Naive thymus-derived CD8-positive, alpha-beta T cell (primary cell): ENCODE data around the gene SUGT1. TPM values are rescaled to one million over a fixed set of nuclear protein-coding genes. Genes with fewer than 3 reads are reported as not detected.
"Not testable (repeated sequence)": the region's sequence is repeated elsewhere in the genome, so short reads cannot be mapped to it uniquely, and the experiment has no call there.

Experiments
- ATAC-seq, 2 donors: fragments of 150-1000 bp; cut with Tn5 transposase in 1 of 2; sonication (Bioruptor Pico), chemical (Tn5 transposase) in 1 of 2; 1 replicate in 1 of 2; 2 replicates in 1 of 2; pipeline ENCODE4 v1.10.0; 2021; ENCODE audit warnings: mild to moderate bottlenecking in 2 of 2, moderate library complexity in 2 of 2
- POLR2A ChIA-PET: fragments of 350-600 bp; sonication (Branson Sonifier 250); formaldehyde crosslinking; loops from one replicate; lab custom pipeline; 2021; ENCODE audit warnings: antibody characterized with exemption; lab: Charles Lee
- DNase-seq, 10 donors: peaks; one replicate each; pipeline versions ENCODE4 v3.0.0 to v3.0.0-alpha.2; 2020 to 2022
- H3K27ac Mint-ChIP-seq, 10 donors: one replicate each; pipeline ENCODE4 v1.8.0; 2020 to 2022; ENCODE audit warnings: mild to moderate bottlenecking in 10 of 10, mixed read lengths in 10 of 10, moderate library complexity in 4 of 10, inconsistent platforms in 1 of 10
- H3K27me3 Mint-ChIP-seq, 5 donors: one replicate each; pipeline ENCODE4 v1.8.0; 2021 to 2022; ENCODE audit warnings: mixed read lengths in 5 of 5
- H3K36me3 Mint-ChIP-seq, 3 donors: one replicate each; pipeline ENCODE4 v1.8.0; 2020 to 2022; ENCODE audit warnings: mixed read lengths in 3 of 3, mild to moderate bottlenecking in 2 of 3, inconsistent platforms in 1 of 3
- H3K4me1 Mint-ChIP-seq, 4 donors: one replicate each; pipeline ENCODE4 v1.8.0; 2021 to 2022; ENCODE audit warnings: mixed read lengths in 4 of 4
- H3K4me3 Mint-ChIP-seq, 10 donors: one replicate each; pipeline ENCODE4 v1.8.0; 2020 to 2022; ENCODE audit warnings: mild to moderate bottlenecking in 10 of 10, mixed read lengths in 10 of 10, moderate library complexity in 6 of 10, inconsistent platforms in 1 of 10
- H3K9me3 Mint-ChIP-seq, 9 donors: one replicate each; pipeline ENCODE4 v1.8.0; 2020 to 2022; ENCODE audit warnings: mixed read lengths in 9 of 9, mild to moderate bottlenecking in 3 of 9, inconsistent platforms in 1 of 9, moderate library complexity in 1 of 9
- polyA plus RNA-seq, 3 donors: library from polyadenylated mRNA; unstranded; fragments of 300-500 nt; fragmentation: Illumina TruSeq; gene quantifications; one replicate each; pipeline ENCODE4 v1.2.3, GENCODE V29; 2021
- total RNA-seq, 8 experiments: library from RNA in 2 of 8; stranded (reverse) in 2 of 8; gene quantifications; one replicate each; pipeline ENCODE4 v1.2.3 and lab custom pipeline; 2021 to 2026

Gene SUGT1
- total and polyA plus RNA-seq, 5 experiments from 2014 or later: 38.7 to 53.1 (median 50.4) TPM

DNA sequence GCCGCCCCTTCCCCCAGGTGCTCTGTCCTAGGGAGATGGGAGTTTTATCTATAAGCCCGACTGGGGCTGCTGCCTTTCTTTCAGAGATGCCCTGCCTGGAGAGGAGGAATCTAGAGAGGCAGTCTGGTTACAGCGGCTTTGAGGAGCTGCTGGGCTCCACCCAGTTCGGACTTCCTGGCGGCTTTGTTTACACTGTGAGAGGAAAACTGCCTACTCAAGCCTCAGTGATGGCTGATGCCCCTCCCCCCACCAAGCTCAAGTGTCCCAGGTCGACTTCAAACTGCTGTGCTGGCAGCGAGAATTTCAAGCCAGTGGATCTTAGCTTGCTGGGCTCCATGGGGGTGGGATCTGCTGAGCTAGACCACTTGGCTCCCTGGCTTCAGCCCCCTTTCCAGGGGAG is 68.3 kb downstream of the SUGT1 start:
- H3K4me1 Mint-ChIP-seq, H3K4me3 Mint-ChIP-seq, DNase-seq, POLR2A ChIA-PET, H3K27ac Mint-ChIP-seq, ATAC-seq: not testable (repeated sequence)
- Mint-ChIP-seq H3K36me3 (peaks cover 3 to 30% (median 14%) of the 10 kb centered on the region in 3 donors), H3K9me3 (peaks cover 6 to 40% (median 20%) of the 10 kb centered on the region in 9 donors), H3K27me3 (peaks cover 11 to 39% (median 16%) of the 10 kb centered on the region in 5 donors)

DNA sequence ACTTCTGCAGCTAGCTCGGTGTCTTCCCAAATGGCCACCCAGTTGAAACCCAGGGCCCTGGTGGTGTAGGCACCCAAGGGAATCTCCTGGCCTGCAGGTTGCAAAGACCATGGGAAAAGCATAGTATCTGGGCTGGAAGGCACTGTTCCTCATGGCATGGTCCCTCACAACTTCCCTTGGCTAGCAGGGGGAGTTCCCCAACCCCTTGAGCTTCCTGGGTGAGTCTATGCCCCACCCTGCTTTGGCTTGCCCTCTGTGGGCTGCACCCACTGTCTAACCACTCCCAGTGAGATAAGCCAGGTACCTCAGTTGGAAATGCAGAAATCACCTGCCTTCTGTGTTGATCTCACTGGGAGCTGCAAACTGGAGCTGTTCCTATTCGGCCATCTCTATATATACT is 68.7 kb downstream of the SUGT1 start:
- Mint-ChIP-seq H3K9me3 (peaks cover 6 to 40% (median 20%) of the 10 kb centered on the region in 9 donors), H3K36me3 (peaks cover 3 to 30% (median 14%) of the 10 kb centered on the region in 3 donors), H3K27me3 (peaks cover 11 to 39% (median 17%) of the 10 kb centered on the region in 5 donors)
- POLR2A ChIA-PET, H3K27ac Mint-ChIP-seq, H3K4me1 Mint-ChIP-seq, ATAC-seq, DNase-seq, H3K4me3 Mint-ChIP-seq: not testable (repeated sequence)

DNA sequence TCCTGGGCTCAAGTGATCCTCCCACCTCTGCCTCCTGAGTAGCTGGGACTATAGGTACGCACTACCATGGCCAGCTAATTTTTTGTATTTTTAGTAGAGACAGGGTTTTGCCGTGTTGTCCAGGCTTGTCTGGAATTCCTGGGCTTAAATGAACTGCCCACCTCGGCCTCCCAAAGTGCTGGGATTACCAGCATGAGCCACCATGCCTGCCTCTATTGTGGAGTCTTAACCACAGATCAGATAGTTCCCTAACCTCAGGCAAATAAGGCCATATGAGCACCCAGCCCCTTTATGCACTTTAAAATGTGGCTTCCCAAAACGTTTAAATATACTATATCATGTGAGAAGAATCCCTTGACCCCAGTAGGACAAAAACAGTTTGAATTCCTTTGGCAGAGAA is 70.5 kb downstream of the SUGT1 start:
- Mint-ChIP-seq H3K4me3 (no peak overlapping the region), H3K4me1 (no peaks in the 10 kb centered on the region), H3K27ac (no peak overlapping the region), H3K36me3 (peaks cover 2 to 19% (median 11%) of the 10 kb centered on the region in 3 donors), H3K27me3 (peaks cover 7 to 23% (median 15%) of the 10 kb centered on the region in 5 donors), H3K9me3 (peaks cover 5 to 32% (median 13%) of the 10 kb centered on the region in 9 donors)
- ATAC-seq: no peak
- POLR2A ChIA-PET: no interaction called here
- DNase-seq: no peak

DNA sequence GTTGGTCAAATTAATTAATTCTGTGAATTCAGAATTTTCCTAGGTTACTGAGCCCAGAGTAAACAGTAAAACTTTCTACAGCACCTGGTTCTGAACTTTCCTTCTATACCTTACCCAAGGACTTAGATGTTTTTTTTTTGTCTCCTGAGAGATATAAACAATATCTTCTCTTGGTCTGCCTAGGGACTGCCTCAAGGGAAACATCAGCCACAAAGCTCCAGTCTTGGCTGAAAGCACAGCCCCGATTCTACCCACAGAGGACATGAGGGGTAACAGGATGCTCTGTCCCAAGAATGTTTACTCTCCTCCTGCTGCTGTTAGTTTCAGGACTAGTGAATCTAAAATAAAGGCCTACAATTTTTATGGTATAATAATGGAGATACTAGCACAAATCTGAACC is 72.7 kb downstream of the SUGT1 start:
- no peak for ATAC-seq
- POLR2A ChIA-PET: interaction anchor here (0.5 kb wide), 1 partner anchor 11 kb away, joined by 7 read pairs; no protein-coding TSS in a partner anchor
- Mint-ChIP-seq H3K4me3 (no peak overlapping the region), H3K4me1 (no peaks in the 10 kb centered on the region), H3K27me3 (peaks cover 1 to 9% (median 3%) of the 10 kb centered on the region in 5 donors), H3K9me3 (peaks cover 0 to 13% (median under 1%) of the 10 kb centered on the region in 9 donors), H3K36me3 (peaks cover 0 to 2% (median 0%) of the 10 kb centered on the region in 3 donors), H3K27ac (no peak overlapping the region)
- no peak for DNase-seq

DNA sequence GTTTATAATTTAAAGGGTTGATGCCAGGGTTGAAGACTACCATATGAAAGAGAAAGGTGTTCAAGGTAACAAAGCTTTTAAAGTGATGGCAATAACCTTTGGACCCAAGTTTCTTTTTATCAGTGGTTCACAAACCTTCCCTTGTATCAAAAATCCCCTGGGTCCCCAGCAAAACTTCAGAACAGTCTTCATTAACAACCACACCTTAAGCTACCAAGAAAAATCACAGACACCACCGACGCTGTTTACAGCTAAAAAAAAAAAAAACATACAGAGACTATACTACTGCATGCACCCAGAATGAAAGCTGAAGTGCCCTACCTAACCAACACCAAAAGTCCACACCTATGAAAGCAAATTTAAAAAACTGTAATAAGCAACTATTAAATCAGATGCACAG is 73.6 kb downstream of the SUGT1 start:
- Mint-ChIP-seq H3K27ac (peak overlapping the region in 1 of 10 donors; percentile 32), H3K4me3 (no peak overlapping the region), H3K4me1 (no peaks in the 10 kb centered on the region), H3K27me3 (peaks cover 6 to 14% (median 7%) of the 10 kb centered on the region in 5 donors), H3K9me3 (peaks cover 0 to 13% (median 0%) of the 10 kb centered on the region in 9 donors), H3K36me3 (peaks cover 0 to under 1% (median 0%) of the 10 kb centered on the region in 3 donors)
- POLR2A ChIA-PET: no interaction called here
- DNase-seq: no peak
- ATAC-seq: no peak

DNA sequence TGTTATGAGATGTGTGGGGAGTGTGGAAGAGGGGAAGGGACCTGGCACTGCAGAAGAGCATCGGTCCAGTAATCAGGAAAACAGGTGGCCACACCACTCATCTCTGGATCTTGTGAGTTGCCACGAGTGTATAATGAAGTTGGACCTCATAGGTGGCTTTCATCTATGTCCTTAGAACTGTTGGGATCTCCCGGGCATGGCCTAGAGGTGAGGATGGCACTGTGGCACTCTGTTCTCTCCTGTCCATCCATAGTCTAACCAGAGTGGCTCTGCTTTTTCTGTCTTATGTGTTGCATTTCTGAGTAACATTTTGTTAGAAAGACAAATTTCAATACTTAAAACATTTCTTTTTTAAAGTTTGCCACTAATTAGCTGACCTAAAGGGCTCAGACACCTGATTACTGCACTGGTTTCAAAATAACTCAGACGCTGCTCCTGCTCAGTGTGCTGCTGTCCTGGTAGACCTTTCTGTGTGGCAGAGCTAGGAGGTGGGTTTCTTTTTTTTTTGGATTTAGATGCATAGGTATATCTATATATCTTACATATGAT is 81.5 kb downstream of the SUGT1 start:
- no peak overlapping the region for H3K27ac Mint-ChIP-seq
- ATAC-seq: no peak
- no peak for DNase-seq
- POLR2A ChIA-PET: no interaction called here
- H3K4me1 Mint-ChIP-seq: peaks cover 0 to 5% (median 2%) of the 10 kb centered on the region in 4 donors
- H3K27me3 Mint-ChIP-seq: peaks cover 13 to 40% (median 16%) of the 10 kb centered on the region in 5 donors
- peaks cover 0 to 2% (median 0%) of the 10 kb centered on the region in 9 donors for H3K9me3 Mint-ChIP-seq
- no peaks in the 10 kb centered on the region for H3K36me3 Mint-ChIP-seq
- H3K4me3 Mint-ChIP-seq: no peak overlapping the region

DNA sequence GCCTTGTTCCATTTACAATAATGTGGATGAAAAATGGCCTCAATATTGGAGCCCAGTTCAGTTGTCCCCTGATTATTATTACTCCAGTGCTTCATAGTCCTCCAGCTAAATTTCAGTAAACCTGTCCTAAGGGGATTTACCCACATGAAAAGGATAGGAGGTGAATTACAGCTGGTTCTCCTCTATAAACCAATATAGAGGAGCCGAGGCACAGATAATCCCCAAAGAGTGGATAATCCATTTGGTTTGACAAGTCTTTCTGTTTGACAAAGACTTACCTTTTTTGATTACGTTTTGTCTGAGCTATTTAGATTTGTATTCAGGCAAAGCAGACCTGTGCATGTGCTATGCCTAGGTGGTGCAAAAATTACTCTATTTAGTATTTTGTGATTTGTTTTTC is 84.3 kb downstream of the SUGT1 start:
- peaks cover 2 to 12% (median 8%) of the 10 kb centered on the region in 4 donors for H3K4me1 Mint-ChIP-seq
- no peaks in the 10 kb centered on the region for H3K9me3 Mint-ChIP-seq
- H3K36me3 Mint-ChIP-seq: peaks cover 0 to 9% (median 0%) of the 10 kb centered on the region in 3 donors
- no peak overlapping the region for H3K4me3 Mint-ChIP-seq
- no peak overlapping the region for H3K27ac Mint-ChIP-seq
- ATAC-seq: no peak
- H3K27me3 Mint-ChIP-seq: peaks cover 23 to 58% (median 33%) of the 10 kb centered on the region in 5 donors
- DNase-seq: no peak
- POLR2A ChIA-PET: no interaction called here

DNA sequence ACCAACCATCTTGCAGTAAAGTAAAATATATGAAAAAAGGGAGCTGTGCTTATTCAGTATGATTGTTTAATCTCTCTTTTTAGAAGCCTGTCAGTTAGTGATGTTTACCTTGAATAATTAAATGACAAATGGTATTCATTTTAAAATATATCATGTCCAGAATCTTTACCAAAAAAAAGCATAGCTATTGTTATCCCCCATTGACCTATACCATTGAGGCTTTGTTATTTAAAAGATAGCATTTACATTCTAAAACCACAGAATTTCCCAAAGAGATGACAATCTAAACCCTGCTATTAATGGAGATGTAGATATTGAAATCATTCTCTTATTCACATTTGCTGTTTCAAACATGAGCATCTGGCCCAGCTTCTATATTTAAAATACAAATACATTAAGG is 84.8 kb downstream of the SUGT1 start:
- POLR2A ChIA-PET: no interaction called here
- no peak for ATAC-seq
- H3K9me3 Mint-ChIP-seq: peaks cover 0 to 1% (median 0%) of the 10 kb centered on the region in 9 donors
- peak overlapping the region in 1 of 10 donors; percentile 3 for H3K4me3 Mint-ChIP-seq
- H3K27ac Mint-ChIP-seq: peak overlapping the region in 1 of 10 donors; percentile 12
- no peak for DNase-seq
- peaks cover 28 to 64% (median 39%) of the 10 kb centered on the region in 5 donors for H3K27me3 Mint-ChIP-seq
- peaks cover 2 to 12% (median 8%) of the 10 kb centered on the region in 4 donors for H3K4me1 Mint-ChIP-seq
- peaks cover 0 to 13% (median 0%) of the 10 kb centered on the region in 3 donors for H3K36me3 Mint-ChIP-seq

DNA sequence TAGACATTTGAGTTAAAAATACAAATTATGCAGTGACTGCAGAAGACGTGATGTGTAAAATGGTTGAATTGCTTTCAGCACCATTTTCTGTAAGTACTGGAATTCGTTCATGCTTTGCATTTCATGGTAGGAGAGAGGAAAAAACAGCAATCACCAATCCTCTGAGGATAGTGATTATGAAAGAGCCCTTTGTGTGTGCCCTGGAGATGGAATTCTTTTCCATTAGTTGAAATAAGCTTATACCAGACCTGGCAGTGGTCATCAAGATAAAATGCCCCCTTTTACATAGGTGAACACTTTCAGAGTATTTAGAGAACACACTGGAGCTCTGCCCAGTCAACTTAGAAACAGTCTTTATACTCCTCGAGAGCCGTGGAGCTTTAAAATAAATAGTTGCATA is 85.3 kb downstream of the SUGT1 start:
- H3K9me3 Mint-ChIP-seq: peaks cover 0 to 7% (median 0%) of the 10 kb centered on the region in 9 donors
- H3K36me3 Mint-ChIP-seq: peaks cover 0 to 16% (median 0%) of the 10 kb centered on the region in 3 donors
- ATAC-seq (no peak), DNase-seq (no peak)
- peak overlapping the region in 5 of 10 donors; percentile 3 to 72 (median 50) for H3K4me3 Mint-ChIP-seq
- peaks cover 2 to 12% (median 8%) of the 10 kb centered on the region in 4 donors for H3K4me1 Mint-ChIP-seq
- POLR2A ChIA-PET: no interaction called here
- H3K27ac Mint-ChIP-seq: no peak overlapping the region
- H3K27me3 Mint-ChIP-seq: peaks cover 32 to 67% (median 43%) of the 10 kb centered on the region in 5 donors

DNA sequence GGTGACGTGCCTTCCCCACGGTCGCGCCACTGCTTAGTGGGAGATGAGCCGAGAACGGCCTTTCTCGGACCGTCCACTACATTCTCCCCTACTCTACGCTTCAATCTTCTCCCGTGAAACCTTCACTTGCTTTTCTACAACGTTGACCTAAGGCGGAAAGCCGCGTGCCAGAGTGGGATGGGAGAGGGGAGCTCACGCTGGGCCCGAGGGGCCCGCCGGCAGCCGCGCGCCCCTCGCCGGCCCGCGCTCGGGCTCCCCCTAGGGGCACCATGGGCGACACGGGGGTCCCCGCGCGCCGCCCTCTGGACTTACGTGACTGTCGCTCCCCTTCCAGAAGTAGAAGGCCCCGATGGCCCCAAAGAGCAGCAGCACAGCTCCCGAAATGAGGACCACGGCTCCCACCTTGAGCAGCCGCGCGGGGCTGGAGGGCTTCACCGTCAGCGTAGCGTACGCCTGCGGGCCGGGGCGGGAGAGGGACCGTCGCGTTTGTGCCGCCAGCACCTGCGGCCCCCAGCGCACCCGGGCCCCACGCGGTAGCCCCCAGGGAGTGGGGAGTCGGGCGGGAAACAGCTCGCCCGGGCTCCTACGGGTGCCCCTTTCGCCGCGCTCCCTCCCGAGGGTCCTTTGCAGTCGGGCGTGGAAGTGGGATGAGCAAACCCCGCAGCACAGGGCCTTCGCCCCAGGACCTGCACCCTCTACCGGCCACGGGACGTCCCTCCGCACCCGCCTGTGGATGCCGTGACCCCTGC is 86.3 kb downstream of the SUGT1 start:
- no peak overlapping the region for H3K27ac Mint-ChIP-seq
- POLR2A ChIA-PET: no interaction called here
- peak in 7 of 10 donors; percentile 6 to 39 (median 30) for DNase-seq
- peaks cover 2 to 12% (median 8%) of the 10 kb centered on the region in 4 donors for H3K4me1 Mint-ChIP-seq
- peaks cover 0 to 16% (median 0%) of the 10 kb centered on the region in 3 donors for H3K36me3 Mint-ChIP-seq
- peak; percentile 84 to 92 for ATAC-seq
- peaks cover 34 to 67% (median 48%) of the 10 kb centered on the region in 5 donors for H3K27me3 Mint-ChIP-seq
- peaks cover 0 to 13% (median 0%) of the 10 kb centered on the region in 9 donors for H3K9me3 Mint-ChIP-seq
- peak overlapping the region; percentile 49 to 77 (median 62) for H3K4me3 Mint-ChIP-seq

DNA sequence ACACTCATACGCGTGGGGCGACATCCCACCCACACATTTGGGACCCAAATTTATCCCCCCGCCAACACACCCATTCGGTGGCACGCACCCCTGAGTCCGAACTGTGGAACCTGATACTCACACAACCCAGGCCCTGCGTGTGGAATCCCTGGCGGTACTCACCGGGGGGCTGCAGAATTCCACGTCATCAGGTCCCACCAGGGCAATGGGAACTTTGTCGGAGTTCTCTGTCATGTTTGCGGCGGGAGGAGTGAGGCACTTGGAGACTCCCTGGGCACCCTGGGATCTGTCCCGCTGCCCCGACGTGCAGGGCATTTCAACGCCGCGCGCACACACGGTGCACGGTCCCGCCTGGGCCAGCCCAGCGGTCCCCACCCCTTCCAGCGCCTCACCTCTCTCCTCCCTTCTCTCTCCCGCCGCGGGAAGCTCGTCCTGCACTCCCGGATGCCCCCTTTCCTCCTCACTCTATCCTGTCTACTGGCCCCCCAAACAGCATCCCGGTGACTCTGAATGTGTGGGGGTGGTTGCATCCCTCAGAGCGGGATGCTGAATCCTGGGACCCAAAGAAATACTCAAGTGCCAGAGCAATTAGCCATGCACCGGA is 86.9 kb downstream of the SUGT1 start, which contains the start of gene CNMD:
TSS of gene CNMD (minus strand) at position 353 of the 604 bp plus-strand sequence. CDS start at position 234, 119 bp downstream.
- Mint-ChIP-seq H3K4me1 (peaks cover 2 to 12% (median 8%) of the 10 kb centered on the region in 4 donors), H3K27ac (peak within 1 kb of the TSS in 2 of 10 donors; percentile 17 to 63), H3K36me3 (peaks cover 0 to 16% (median 0%) of the 10 kb centered on the region in 3 donors), H3K4me3 (peak within 1 kb of the TSS; percentile 63 to 89 (median 70)), H3K27me3 (peaks cover 34 to 66% (median 50%) of the 10 kb centered on the region in 5 donors), H3K9me3 (peaks cover 0 to 13% (median 0%) of the 10 kb centered on the region in 9 donors)
- DNase-seq (peak in 1 of 10 donors; percentile 0), ATAC-seq (no peak)
- POLR2A ChIA-PET: no interaction called here

DNA sequence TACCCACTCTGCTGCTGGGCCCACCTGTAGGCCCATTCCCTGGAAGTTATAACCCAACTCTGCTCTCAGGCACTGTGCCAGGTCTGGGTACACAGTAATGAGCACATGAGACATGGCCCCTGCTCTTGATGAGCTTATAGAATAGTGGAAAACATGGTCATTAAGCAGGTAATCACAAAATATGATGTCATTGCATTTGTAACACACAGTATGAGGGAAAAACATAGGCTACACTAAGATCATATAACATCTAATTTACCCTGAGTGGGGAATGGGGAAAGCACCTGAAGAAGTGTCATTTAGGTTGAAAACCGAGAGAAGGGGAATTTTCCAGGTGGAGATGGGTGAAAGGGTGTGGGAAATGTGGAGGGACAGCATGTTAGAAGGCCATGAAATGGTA is 90.9 kb downstream of the SUGT1 start:
- Mint-ChIP-seq H3K36me3 (peaks cover 0 to 16% (median 0%) of the 10 kb centered on the region in 3 donors), H3K4me1 (peaks cover 2 to 8% (median 7%) of the 10 kb centered on the region in 4 donors), H3K4me3 (no peak overlapping the region), H3K9me3 (peaks cover 0 to 13% (median 0%) of the 10 kb centered on the region in 9 donors), H3K27ac (no peak overlapping the region), H3K27me3 (peaks cover 41 to 68% (median 55%) of the 10 kb centered on the region in 5 donors)
- DNase-seq: no peak
- no peak for ATAC-seq
- POLR2A ChIA-PET: no interaction called here
